Keratinocyte (primary cell): ENCODE measurements around the gene FUCA2. TPM values are rescaled to one million over a fixed set of nuclear protein-coding genes. Genes with fewer than 3 reads are reported as not detected.

Experiments
- DNase-seq: peaks from one replicate; pipeline ENCODE4 v3.0.0-alpha.2; 2011; ENCODE audit warnings: low read depth, missing footprints, low spot score
- FAIRE-seq: peaks from 2 replicates; lab custom pipeline; 2011; peaks lifted over from hg19 to GRCh38; lab: Jason Lieb, UNC
- H2AFZ ChIP-seq: 2 replicates; pipeline ENCODE4 v1.6.0; 2012; ENCODE audit warnings: low read length, control low read depth, inconsistent platforms; ENCODE audit not compliant: control insufficient read depth
- H3K27ac ChIP-seq: 2 replicates; pipeline ENCODE4 v1.5.1; 2011; ENCODE audit warnings: low read length; ENCODE audit not compliant: control insufficient read depth, insufficient read depth
- H3K27me3 ChIP-seq: 3 replicates; pipeline ENCODE4 v1.6.0; 2011; ENCODE audit warnings: low read length; ENCODE audit not compliant: control insufficient read depth, insufficient read depth; ENCODE audit errors: extremely low read depth
- H3K36me3 ChIP-seq, 2 experiments: 2 replicates in 1 of 2; 3 replicates in 1 of 2; pipeline ENCODE4 v1.5.1; 2011; ENCODE audit warnings: low read length in 2 of 2, mild to moderate bottlenecking in 1 of 2; ENCODE audit not compliant: control insufficient read depth in 2 of 2, insufficient read depth in 2 of 2; ENCODE audit errors: extremely low read depth in 1 of 2
- H3K4me1 ChIP-seq: 3 replicates; pipeline ENCODE4 v1.5.1; 2011; ENCODE audit warnings: low read length; ENCODE audit not compliant: control insufficient read depth, insufficient read depth; ENCODE audit errors: extremely low read depth
- H3K4me2 ChIP-seq: 3 replicates; pipeline ENCODE4 v1.6.0; 2011; ENCODE audit warnings: low read depth, low read length; ENCODE audit not compliant: control insufficient read depth, insufficient read depth; ENCODE audit errors: extremely low read depth
- H3K4me3 ChIP-seq, 3 experiments: fragments of 200-600 bp in 1 of 3; sonication (generic) in 1 of 3; 2 replicates in 2 of 3; 3 replicates in 1 of 3; pipeline ENCODE4 v1.5.1; 2011 to 2016; ENCODE audit warnings: low read length in 3 of 3, mild to moderate bottlenecking in 3 of 3, control low read depth in 2 of 3, inconsistent platforms in 1 of 3, low read depth in 1 of 3, mixed read lengths in 1 of 3, mixed run types in 1 of 3, moderate library complexity in 1 of 3; ENCODE audit not compliant: control insufficient read depth in 2 of 3, insufficient read depth in 2 of 3; ENCODE audit errors: extremely low read depth in 1 of 3
- H3K79me2 ChIP-seq: 2 replicates; pipeline ENCODE4 v1.6.0; 2012; ENCODE audit warnings: low read length; ENCODE audit not compliant: control insufficient read depth, insufficient read depth
- H3K9ac ChIP-seq: 3 replicates; pipeline ENCODE4 v1.6.0; 2011; ENCODE audit warnings: low read length; ENCODE audit not compliant: control insufficient read depth, insufficient read depth; ENCODE audit errors: extremely low read depth
- H3K9me1 ChIP-seq: 3 replicates; pipeline ENCODE4 v1.6.0; 2011; ENCODE audit warnings: low read length; ENCODE audit not compliant: control insufficient read depth, insufficient read depth; ENCODE audit errors: extremely low read depth
- H3K9me3 ChIP-seq: 2 replicates; pipeline ENCODE4 v1.5.1; 2012; ENCODE audit warnings: low read depth, low read length; ENCODE audit not compliant: control insufficient read depth
- H4K20me1 ChIP-seq: 3 replicates; pipeline ENCODE4 v1.6.0; 2011; ENCODE audit warnings: low read length; ENCODE audit not compliant: control insufficient read depth, insufficient read depth; ENCODE audit errors: extremely low read depth
- EZH2 ChIP-seq: IDR thresholded peaks from one replicate; pipeline ENCODE4 v1.6.1; 2012; ENCODE audit warnings: inconsistent platforms, mild to moderate bottlenecking, low read length, moderate library complexity
- dilution Hi-C: fragments of 300-500 bp; cut with MboI; formaldehyde crosslinking; loops from one replicate; pipeline ENCODE4 v1.7.0; 2020; ENCODE audit warnings: low sequenced_read_pairs; ENCODE audit not compliant: extremely low pct_ligation_motif_present
- polyA plus RNA-seq, 5 experiments: library from polyadenylated mRNA; depleted of rRNA in 3 of 5; stranded (reverse) in 3 of 5; stranded (forward) in 1 of 5; unstranded in 1 of 5; fragments of >200 nt; gene quantifications; 1 replicate in 1 of 5; 2 replicates in 3 of 5; 3 replicates in 1 of 5; pipeline versions ENCODE4 v1.2.1 to v1.2.3, GENCODE V29; 2011 to 2012; ENCODE audit warnings: missing spikeins in 2 of 5, low read depth in 1 of 5, low replicate concordance in 1 of 5
- TF ChIP-seq, protein P1 (sequence below), 3 experiments: IDR thresholded peaks in 1 of 3; conservative IDR thresholded peaks in 1 of 3; optimal IDR thresholded peaks in 1 of 3; 2 replicates in 2 of 3; 3 replicates in 1 of 3; pipeline versions ENCODE3 to v1.5.1; 2011; ENCODE audit warnings: low read length in 3 of 3, mild to moderate bottlenecking in 3 of 3, moderate library complexity in 2 of 3, control low read depth in 1 of 3, inconsistent platforms in 1 of 3; ENCODE audit not compliant: insufficient read depth in 2 of 3; ENCODE audit errors: extremely low read depth in 1 of 3

FUCA2 gene
- polyA plus RNA-seq, 1 donor (not counting 4 experiments of a cell fraction or from before 2014, with no cell fraction given) = 12.5 TPM

DNA sequence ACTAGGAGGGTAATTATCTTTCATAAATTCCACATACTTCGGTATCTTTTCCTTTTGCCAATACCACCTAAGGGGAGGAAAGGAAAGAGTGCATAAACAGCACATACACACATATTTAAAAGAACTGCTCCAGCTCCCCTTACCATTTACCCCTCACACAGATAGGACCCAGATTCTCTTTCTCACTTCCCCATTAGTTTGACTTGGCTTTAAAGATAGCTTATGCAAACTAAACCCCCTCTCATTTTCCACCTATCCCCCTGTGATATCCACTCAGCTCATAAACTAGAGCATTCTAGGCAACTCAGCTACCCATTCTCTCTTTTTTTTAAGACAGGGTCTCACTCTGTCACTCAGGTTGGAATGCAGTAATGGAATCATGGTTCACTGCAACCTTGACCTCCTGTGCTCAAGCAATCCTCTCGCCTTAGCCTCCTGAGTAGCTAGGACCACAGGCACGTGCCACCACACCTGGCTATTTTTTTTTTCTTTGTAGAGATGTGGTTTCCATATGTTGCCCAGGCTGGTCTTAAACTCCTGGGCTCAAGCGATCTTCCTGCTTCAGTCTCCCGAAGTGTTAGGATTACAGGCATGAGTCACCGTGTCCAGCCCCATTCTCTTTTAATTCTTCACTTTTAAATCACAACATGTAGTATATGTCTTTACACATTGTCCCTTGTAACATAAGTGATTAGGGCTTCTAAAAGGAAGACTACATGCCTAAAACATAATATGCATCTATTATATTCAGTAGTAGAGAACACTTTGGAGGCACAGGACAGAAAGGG is 4.0 kb downstream of the FUCA2 start:
- no peaks in the 10 kb centered on the region for H4K20me1 ChIP-seq
- peaks cover 10% of the 10 kb centered on the region for H3K4me1 ChIP-seq
- no peak overlapping the region for H2AFZ ChIP-seq
- no peaks in the 10 kb centered on the region for H3K9me1 ChIP-seq
- no peak for TF ChIP-seq EZH2
- TF ChIP-seq, protein P1, sequence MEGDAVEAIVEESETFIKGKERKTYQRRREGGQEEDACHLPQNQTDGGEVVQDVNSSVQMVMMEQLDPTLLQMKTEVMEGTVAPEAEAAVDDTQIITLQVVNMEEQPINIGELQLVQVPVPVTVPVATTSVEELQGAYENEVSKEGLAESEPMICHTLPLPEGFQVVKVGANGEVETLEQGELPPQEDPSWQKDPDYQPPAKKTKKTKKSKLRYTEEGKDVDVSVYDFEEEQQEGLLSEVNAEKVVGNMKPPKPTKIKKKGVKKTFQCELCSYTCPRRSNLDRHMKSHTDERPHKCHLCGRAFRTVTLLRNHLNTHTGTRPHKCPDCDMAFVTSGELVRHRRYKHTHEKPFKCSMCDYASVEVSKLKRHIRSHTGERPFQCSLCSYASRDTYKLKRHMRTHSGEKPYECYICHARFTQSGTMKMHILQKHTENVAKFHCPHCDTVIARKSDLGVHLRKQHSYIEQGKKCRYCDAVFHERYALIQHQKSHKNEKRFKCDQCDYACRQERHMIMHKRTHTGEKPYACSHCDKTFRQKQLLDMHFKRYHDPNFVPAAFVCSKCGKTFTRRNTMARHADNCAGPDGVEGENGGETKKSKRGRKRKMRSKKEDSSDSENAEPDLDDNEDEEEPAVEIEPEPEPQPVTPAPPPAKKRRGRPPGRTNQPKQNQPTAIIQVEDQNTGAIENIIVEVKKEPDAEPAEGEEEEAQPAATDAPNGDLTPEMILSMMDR (optimal IDR thresholded peaks at IDR 0.05 in 1 of 3, IDR thresholded peaks at IDR 0.05 in 1 of 3, conservative IDR thresholded peaks at IDR 0.05 in 1 of 3; ENCODE audit: extremely low read depth in 1 of 3, insufficient read depth in 2 of 3, low read length in 3 of 3) = no peak
- H3K9me3 ChIP-seq = no peaks in the 10 kb centered on the region
- FAIRE-seq (no peak), DNase-seq (no peak)
- H3K36me3 ChIP-seq = no peaks in the 10 kb centered on the region
- H3K9ac ChIP-seq = no peak overlapping the region
- H3K4me3 ChIP-seq = no peak overlapping the region
- dilution Hi-C loops = no loop called here
- H3K4me2 ChIP-seq = no peak overlapping the region
- no peaks in the 10 kb centered on the region for H3K27me3 ChIP-seq
- H3K27ac ChIP-seq = no peak overlapping the region
- H3K79me2 ChIP-seq = no peaks in the 10 kb centered on the region

DNA sequence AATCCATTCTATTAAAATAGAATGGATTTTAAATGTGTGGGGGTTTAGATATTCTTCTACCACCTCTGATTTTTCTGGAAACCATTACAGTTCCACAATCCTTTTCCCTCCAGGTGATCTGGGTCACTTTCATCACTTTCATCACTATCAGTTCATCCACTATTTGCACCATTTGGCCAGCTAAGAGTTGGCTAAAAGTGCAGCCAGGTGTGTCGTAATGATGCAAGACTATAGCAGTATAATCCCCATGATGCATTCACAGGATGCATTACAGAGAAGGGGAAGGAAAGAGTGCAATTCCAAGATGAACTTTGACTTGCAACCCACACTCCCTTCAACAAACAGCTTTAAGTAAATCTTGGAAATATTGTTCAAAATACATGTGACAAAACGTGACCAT is 4.9 kb downstream of the FUCA2 start:
- no peaks in the 10 kb centered on the region for H3K27me3 ChIP-seq
- H2AFZ ChIP-seq = no peak overlapping the region
- no peak overlapping the region for H3K27ac ChIP-seq
- H3K9me3 ChIP-seq = no peaks in the 10 kb centered on the region
- no peaks in the 10 kb centered on the region for H3K9me1 ChIP-seq
- H3K79me2 ChIP-seq = no peaks in the 10 kb centered on the region
- H4K20me1 ChIP-seq = no peaks in the 10 kb centered on the region
- H3K9ac ChIP-seq = no peak overlapping the region
- dilution Hi-C loops = no loop called here
- H3K36me3 ChIP-seq = no peaks in the 10 kb centered on the region
- peaks cover 10% of the 10 kb centered on the region for H3K4me1 ChIP-seq
- no peak overlapping the region for H3K4me2 ChIP-seq
- DNase-seq = no peak
- no peak overlapping the region for H3K4me3 ChIP-seq
- no peak for FAIRE-seq
- TF ChIP-seq EZH2 = no peak
- TF ChIP-seq, protein P1 (optimal IDR thresholded peaks at IDR 0.05 in 1 of 3, IDR thresholded peaks at IDR 0.05 in 1 of 3, conservative IDR thresholded peaks at IDR 0.05 in 1 of 3; ENCODE audit: extremely low read depth in 1 of 3, insufficient read depth in 2 of 3, low read length in 3 of 3) = no peak
